ENCODE measurements around the gene INPP5B. TPM values are rescaled to one million over a fixed set of nuclear protein-coding genes. Genes with fewer than 3 reads are reported as not detected.
"Not testable (repeated sequence)": the region's sequence is repeated elsewhere in the genome, so short reads cannot be mapped to it uniquely, and the experiment has no call there.

The INPP5B gene
- total RNA-seq, 3 donors from 2014 or later = 21.3 to 34.1 (median 25.6) TPM

DNA sequence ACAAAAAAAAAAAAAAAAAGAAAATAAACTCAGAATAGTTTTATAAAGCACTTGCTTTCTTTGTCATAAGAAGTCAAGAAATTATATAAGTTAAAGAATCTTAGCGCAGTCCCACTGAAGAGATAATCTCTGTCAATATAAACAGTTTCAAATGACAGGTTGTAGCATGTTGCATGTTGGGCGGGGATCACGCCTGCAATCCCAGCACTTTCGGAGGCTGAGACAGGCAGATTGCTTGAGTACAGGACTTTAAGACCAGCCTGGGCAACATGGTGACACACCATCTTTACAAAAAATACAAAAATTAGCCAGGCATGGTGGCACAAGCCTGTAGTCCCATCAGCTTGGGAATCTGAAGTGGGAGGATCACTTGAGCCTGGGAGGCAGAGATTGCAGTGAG lies 18.4 kb upstream of the INPP5B start:
- no peaks in the 10 kb centered on the region for H3K4me1 ChIP-seq
- no peak overlapping the region for H3K27ac ChIP-seq
- no peaks in the 10 kb centered on the region for H3K9me3 ChIP-seq
- H3K4me3 ChIP-seq = no peak overlapping the region
- H3K27me3 ChIP-seq = no peaks in the 10 kb centered on the region
- intact Hi-C loops (cut with DNase I; ENCODE audit: low total_unique reads) = no loop called here
- TF ChIP-seq, protein P1, sequence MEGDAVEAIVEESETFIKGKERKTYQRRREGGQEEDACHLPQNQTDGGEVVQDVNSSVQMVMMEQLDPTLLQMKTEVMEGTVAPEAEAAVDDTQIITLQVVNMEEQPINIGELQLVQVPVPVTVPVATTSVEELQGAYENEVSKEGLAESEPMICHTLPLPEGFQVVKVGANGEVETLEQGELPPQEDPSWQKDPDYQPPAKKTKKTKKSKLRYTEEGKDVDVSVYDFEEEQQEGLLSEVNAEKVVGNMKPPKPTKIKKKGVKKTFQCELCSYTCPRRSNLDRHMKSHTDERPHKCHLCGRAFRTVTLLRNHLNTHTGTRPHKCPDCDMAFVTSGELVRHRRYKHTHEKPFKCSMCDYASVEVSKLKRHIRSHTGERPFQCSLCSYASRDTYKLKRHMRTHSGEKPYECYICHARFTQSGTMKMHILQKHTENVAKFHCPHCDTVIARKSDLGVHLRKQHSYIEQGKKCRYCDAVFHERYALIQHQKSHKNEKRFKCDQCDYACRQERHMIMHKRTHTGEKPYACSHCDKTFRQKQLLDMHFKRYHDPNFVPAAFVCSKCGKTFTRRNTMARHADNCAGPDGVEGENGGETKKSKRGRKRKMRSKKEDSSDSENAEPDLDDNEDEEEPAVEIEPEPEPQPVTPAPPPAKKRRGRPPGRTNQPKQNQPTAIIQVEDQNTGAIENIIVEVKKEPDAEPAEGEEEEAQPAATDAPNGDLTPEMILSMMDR (IDR thresholded peaks at IDR 0.05) = no peak
- no peak for TF ChIP-seq POLR2A (IDR thresholded peaks at IDR 0.05)
- no peak for TF ChIP-seq POLR2AphosphoS5 (IDR thresholded peaks at IDR 0.05)
- DNase-seq (ENCODE audit: low spot score in 2 of 2) = no peak
- H3K36me3 ChIP-seq = peaks cover 18% of the 10 kb centered on the region

DNA sequence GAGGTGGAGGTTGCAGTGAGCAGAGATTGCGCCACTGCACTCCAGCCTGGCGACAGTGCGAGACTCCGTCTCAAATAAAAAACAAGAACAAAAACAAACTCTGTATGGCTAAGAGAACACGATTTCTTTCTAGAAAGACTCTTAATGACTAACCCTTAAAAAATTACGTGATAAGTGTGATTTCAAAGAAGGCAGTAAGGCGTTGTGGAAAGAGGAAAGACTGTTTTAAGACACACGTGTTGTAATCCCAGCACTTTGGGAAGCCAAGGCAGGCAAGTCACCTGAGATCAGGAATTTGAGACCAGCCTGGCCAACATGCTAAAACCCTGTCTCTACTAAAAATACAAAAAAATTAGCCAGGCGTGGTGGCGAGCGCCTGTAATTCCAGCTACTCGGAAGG lies 17.3 kb upstream of the INPP5B start:
- H3K4me3 ChIP-seq; H3K27ac ChIP-seq; H3K9me3 ChIP-seq; H3K27me3 ChIP-seq; H3K4me1 ChIP-seq; intact Hi-C loops (cut with DNase I; ENCODE audit: low total_unique reads); DNase-seq (ENCODE audit: low spot score in 2 of 2): not testable (repeated sequence)
- H3K36me3 ChIP-seq = peaks cover 13% of the 10 kb centered on the region

DNA sequence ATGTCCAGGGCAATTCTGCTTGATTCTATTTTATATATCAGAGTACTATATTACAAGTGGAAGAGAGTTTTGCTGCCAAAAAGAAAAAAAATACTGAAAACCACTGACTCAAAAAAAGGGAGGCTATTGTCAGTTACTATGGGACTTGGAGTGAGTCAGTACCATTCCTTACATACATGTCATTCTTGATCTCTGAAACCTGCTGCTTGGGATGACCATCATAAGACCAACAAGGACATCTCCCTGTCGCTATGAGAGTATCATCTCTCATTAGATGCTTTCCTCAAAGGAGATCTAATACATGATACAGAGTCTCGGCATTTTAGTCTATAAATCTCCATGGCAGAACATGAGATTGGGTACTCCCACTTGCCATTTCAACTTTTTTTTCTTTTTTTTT lies 11.8 kb upstream of the INPP5B start:
- no peaks in the 10 kb centered on the region for H3K27me3 ChIP-seq
- H3K27ac ChIP-seq = no peak overlapping the region
- H3K36me3 ChIP-seq = no peaks in the 10 kb centered on the region
- DNase-seq (ENCODE audit: low spot score in 2 of 2) = no peak
- no peak overlapping the region for H3K4me3 ChIP-seq
- intact Hi-C loops (cut with DNase I; ENCODE audit: low total_unique reads) = no loop called here
- TF ChIP-seq POLR2A (IDR thresholded peaks at IDR 0.05) (no peak), POLR2AphosphoS5 (IDR thresholded peaks at IDR 0.05) (no peak)
- TF ChIP-seq, protein P1 (IDR thresholded peaks at IDR 0.05) = no peak
- no peaks in the 10 kb centered on the region for H3K4me1 ChIP-seq
- no peaks in the 10 kb centered on the region for H3K9me3 ChIP-seq

DNA sequence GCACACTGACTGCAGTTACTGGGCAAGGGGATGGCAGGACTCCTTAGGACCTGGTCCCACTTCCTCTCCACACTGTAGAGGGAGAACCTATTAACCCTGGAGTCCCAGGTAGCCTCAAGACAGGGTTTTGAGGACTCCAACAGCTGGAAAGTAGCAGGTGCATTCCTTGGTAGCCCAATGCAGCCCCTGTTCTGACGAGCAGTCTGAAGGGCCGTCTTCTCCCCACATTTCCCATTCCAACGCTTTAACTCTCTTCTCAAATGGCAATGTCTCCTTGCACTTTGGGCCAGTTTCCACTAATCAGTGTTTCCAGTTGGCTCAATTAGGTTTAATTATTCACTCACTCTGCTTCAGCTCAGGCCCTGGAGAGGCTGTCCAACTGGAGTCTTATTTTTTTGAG lies 8.8 kb upstream of the INPP5B start:
- no peak overlapping the region for H3K27ac ChIP-seq
- H3K4me1 ChIP-seq = no peaks in the 10 kb centered on the region
- TF ChIP-seq POLR2A (IDR thresholded peaks at IDR 0.05) = no peak
- no peak for TF ChIP-seq POLR2AphosphoS5 (IDR thresholded peaks at IDR 0.05)
- TF ChIP-seq, protein P1 (IDR thresholded peaks at IDR 0.05) = no peak
- no peaks in the 10 kb centered on the region for H3K36me3 ChIP-seq
- no peak overlapping the region for H3K4me3 ChIP-seq
- H3K27me3 ChIP-seq = no peaks in the 10 kb centered on the region
- peak in 1 of 2 donors; percentile 12 for DNase-seq (ENCODE audit: low spot score in 2 of 2)
- intact Hi-C loops (cut with DNase I; ENCODE audit: low total_unique reads) = no loop called here
- no peaks in the 10 kb centered on the region for H3K9me3 ChIP-seq

DNA sequence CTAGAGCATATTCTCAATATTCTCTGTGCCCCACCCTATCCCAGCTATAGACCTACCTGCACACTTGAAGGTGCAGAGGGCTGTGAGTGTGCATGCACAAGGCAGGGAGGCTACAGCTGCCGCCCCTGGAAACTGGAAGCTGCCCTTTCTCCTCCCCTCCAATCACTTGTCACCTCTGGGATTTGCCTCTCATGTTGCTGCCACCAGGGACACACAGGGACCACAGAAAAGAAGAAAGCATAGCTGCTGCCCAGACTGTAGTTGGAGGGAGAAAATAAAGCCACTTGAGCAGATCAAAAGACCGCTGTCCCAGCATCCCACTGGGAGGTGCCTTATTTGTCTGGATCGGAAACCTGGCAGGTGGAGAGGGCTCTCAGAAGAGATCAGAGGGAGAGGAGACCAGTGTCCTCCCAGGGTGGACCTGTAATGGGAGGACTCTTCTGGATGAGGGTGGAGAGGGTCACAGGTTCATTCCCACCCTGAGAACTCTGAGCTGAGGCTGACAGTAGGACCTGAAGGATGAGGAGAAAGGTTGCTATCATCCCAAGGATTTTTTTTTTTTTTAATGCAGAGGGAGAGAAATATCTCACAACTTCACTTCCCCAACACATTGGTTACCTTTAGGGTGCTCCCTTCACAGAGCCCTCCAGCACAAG lies 7.6 kb upstream of the INPP5B start:
- H3K4me3 ChIP-seq = no peak overlapping the region
- TF ChIP-seq POLR2AphosphoS5 (IDR thresholded peaks at IDR 0.05) (no peak), POLR2A (IDR thresholded peaks at IDR 0.05) (no peak)
- TF ChIP-seq, protein P1 (IDR thresholded peaks at IDR 0.05) = no peak
- H3K36me3 ChIP-seq = no peaks in the 10 kb centered on the region
- intact Hi-C loops (cut with DNase I; ENCODE audit: low total_unique reads) = no loop called here
- H3K4me1 ChIP-seq = no peaks in the 10 kb centered on the region
- H3K27ac ChIP-seq = no peak overlapping the region
- H3K9me3 ChIP-seq = no peaks in the 10 kb centered on the region
- peak in 1 of 2 donors; percentile 24 for DNase-seq (ENCODE audit: low spot score in 2 of 2)
- no peaks in the 10 kb centered on the region for H3K27me3 ChIP-seq
